ENCODE measurements around the gene MAGEA8.

The MAGEA8 gene

GRCh38 chrX:149837639-149838038 is 43.3 kb upstream of the MAGEA8 start:
- H3K4me2 ChIP-seq (ENCODE audit: low read depth, low read length, poor library complexity, severe bottlenecking) = no peak overlapping the region
- no peak overlapping the region for H2AFZ ChIP-seq (ENCODE audit: low read depth, low read length, severe bottlenecking)
- no peaks in the 10 kb centered on the region for H3K9me3 ChIP-seq (ENCODE audit: insufficient read depth, low read length)
- no peaks in the 10 kb centered on the region for H3K9me2 ChIP-seq (replicated peaks; ENCODE audit: insufficient read depth, low read length)
- no peak overlapping the region for H3K27ac ChIP-seq (ENCODE audit: low read depth, low read length)
- H3F3A ChIP-seq (ENCODE audit: insufficient read depth) = no peaks in the 10 kb centered on the region
- H3K36me3 ChIP-seq (ENCODE audit: low read length) = no peaks in the 10 kb centered on the region
- no peaks in the 10 kb centered on the region for H3K27me3 ChIP-seq (ENCODE audit: low read length)
- no peak for TF ChIP-seq EZH2phosphoT487 (conservative IDR thresholded peaks at IDR 0.05; ENCODE audit: low read length)
- no peak for TF ChIP-seq CTCF (IDR thresholded peaks at IDR 0.05; ENCODE audit: insufficient read depth, low read length, poor library complexity, severe bottlenecking)
- no peak overlapping the region for H3K9ac ChIP-seq (ENCODE audit: low read length)
- H3K79me2 ChIP-seq (ENCODE audit: insufficient read depth, low read length) = no peaks in the 10 kb centered on the region
- no peak overlapping the region for H3K4me3 ChIP-seq (ENCODE audit: insufficient read depth, low read length, poor library complexity, severe bottlenecking)
- H4K20me1 ChIP-seq (ENCODE audit: low read depth, low read length) = no peaks in the 10 kb centered on the region

- H3K4me2 ChIP-seq (ENCODE audit: low read depth, low read length, poor library complexity, severe bottlenecking) = no peak overlapping the region
- H3F3A ChIP-seq (ENCODE audit: insufficient read depth) = no peaks in the 10 kb centered on the region
- no peaks in the 10 kb centered on the region for H3K9me2 ChIP-seq (replicated peaks; ENCODE audit: insufficient read depth, low read length)
- no peak overlapping the region for H2AFZ ChIP-seq (ENCODE audit: low read depth, low read length, severe bottlenecking)
- H4K20me1 ChIP-seq (ENCODE audit: low read depth, low read length) = no peaks in the 10 kb centered on the region
- H3K36me3 ChIP-seq (ENCODE audit: low read length) = no peaks in the 10 kb centered on the region
- no peak overlapping the region for H3K27ac ChIP-seq (ENCODE audit: low read depth, low read length)
- no peak overlapping the region for H3K4me3 ChIP-seq (ENCODE audit: insufficient read depth, low read length, poor library complexity, severe bottlenecking)
- no peaks in the 10 kb centered on the region for H3K9me3 ChIP-seq (ENCODE audit: insufficient read depth, low read length)
- no peaks in the 10 kb centered on the region for H3K79me2 ChIP-seq (ENCODE audit: insufficient read depth, low read length)
- H3K9ac ChIP-seq (ENCODE audit: low read length) = no peak overlapping the region
- no peaks in the 10 kb centered on the region for H3K27me3 ChIP-seq (ENCODE audit: low read length)
- TF ChIP-seq EZH2phosphoT487 (conservative IDR thresholded peaks at IDR 0.05; ENCODE audit: low read length) (no peak), CTCF (IDR thresholded peaks at IDR 0.05; ENCODE audit: insufficient read depth, low read length, poor library complexity, severe bottlenecking) (no peak)
These were observed 39.1 kb upstream of the MAGEA8 start for GRCh38 chrX:149841929-149842328.

- Histone ChIP-seq H3K27ac (ENCODE audit: low read depth, low read length) (no peak overlapping the region), H3K9ac (ENCODE audit: low read length) (no peak overlapping the region), H3K4me3 (ENCODE audit: insufficient read depth, low read length, poor library complexity, severe bottlenecking) (no peak overlapping the region), H3F3A (ENCODE audit: insufficient read depth) (no peaks in the 10 kb centered on the region), H3K9me2 (replicated peaks; ENCODE audit: insufficient read depth, low read length) (no peaks in the 10 kb centered on the region), H3K9me3 (ENCODE audit: insufficient read depth, low read length) (no peaks in the 10 kb centered on the region), H3K36me3 (ENCODE audit: low read length) (no peaks in the 10 kb centered on the region), H2AFZ (ENCODE audit: low read depth, low read length, severe bottlenecking) (no peak overlapping the region), H3K79me2 (ENCODE audit: insufficient read depth, low read length) (no peaks in the 10 kb centered on the region), H3K4me2 (ENCODE audit: low read depth, low read length, poor library complexity, severe bottlenecking) (no peak overlapping the region), H3K27me3 (ENCODE audit: low read length) (no peaks in the 10 kb centered on the region), H4K20me1 (ENCODE audit: low read depth, low read length) (no peaks in the 10 kb centered on the region)
- TF ChIP-seq CTCF (IDR thresholded peaks at IDR 0.05; ENCODE audit: insufficient read depth, low read length, poor library complexity, severe bottlenecking) (no peak), EZH2phosphoT487 (conservative IDR thresholded peaks at IDR 0.05; ENCODE audit: low read length) (no peak)
These were observed 35.6 kb upstream of the MAGEA8 start for GRCh38 chrX:149845385-149845784.
